Smooth muscle cell of the coronary artery (primary cell): ENCODE results near the gene TRIP6. TPM values are rescaled to one million over a fixed set of nuclear protein-coding genes. Genes with fewer than 3 reads are reported as not detected.

Experiments
- total RNA-seq: library from RNA; depleted of rRNA; stranded (reverse); fragments of >200 nt; gene quantifications from 2 replicates; pipeline ENCODE4 v1.2.3, GENCODE V29; 2014; ENCODE audit warnings: low replicate concordance

Gene TRIP6, protein sequence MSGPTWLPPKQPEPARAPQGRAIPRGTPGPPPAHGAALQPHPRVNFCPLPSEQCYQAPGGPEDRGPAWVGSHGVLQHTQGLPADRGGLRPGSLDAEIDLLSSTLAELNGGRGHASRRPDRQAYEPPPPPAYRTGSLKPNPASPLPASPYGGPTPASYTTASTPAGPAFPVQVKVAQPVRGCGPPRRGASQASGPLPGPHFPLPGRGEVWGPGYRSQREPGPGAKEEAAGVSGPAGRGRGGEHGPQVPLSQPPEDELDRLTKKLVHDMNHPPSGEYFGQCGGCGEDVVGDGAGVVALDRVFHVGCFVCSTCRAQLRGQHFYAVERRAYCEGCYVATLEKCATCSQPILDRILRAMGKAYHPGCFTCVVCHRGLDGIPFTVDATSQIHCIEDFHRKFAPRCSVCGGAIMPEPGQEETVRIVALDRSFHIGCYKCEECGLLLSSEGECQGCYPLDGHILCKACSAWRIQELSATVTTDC
- total RNA-seq = 70.6 and 75.7 TPM in 2 replicates

DNA sequence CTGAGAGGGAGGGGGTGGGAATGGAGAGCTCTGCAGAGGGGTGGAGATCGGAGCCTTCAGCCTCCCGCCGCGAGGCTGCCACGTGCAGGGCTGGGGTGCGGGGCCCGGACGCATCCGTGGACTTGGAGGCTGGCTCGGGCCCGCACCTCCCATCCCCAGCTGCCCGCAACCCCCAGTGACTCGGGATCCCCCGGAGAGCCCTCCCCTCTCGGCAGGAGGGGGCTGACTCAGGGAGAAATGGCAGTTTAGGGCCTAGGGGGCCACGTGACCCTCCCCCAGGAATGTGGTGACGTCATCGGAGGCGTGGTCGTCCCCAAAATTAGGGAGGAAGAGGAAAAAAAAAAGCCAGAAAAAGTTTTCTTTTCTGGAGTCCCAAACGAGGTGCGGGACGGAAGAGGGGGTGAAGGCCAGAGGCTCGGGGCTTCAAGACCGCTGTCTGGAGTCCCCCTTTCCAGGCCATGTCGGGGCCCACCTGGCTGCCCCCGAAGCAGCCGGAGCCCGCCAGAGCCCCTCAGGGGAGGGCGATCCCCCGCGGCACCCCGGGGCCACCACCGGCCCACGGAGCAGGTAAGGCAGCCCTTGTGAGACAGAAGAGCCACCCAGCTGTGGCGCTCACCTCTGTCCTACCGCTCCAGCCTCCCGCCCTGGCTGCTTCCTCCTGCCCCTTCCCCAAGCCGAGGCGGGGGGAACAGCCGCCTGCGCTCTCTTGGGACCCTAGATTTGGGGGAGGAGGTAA, at the start of gene TRIP6:
TSS of gene TRIP6 (plus strand) at position 348 of the 736 bp plus-strand sequence. CDS start at position 459, 111 bp downstream.

DNA sequence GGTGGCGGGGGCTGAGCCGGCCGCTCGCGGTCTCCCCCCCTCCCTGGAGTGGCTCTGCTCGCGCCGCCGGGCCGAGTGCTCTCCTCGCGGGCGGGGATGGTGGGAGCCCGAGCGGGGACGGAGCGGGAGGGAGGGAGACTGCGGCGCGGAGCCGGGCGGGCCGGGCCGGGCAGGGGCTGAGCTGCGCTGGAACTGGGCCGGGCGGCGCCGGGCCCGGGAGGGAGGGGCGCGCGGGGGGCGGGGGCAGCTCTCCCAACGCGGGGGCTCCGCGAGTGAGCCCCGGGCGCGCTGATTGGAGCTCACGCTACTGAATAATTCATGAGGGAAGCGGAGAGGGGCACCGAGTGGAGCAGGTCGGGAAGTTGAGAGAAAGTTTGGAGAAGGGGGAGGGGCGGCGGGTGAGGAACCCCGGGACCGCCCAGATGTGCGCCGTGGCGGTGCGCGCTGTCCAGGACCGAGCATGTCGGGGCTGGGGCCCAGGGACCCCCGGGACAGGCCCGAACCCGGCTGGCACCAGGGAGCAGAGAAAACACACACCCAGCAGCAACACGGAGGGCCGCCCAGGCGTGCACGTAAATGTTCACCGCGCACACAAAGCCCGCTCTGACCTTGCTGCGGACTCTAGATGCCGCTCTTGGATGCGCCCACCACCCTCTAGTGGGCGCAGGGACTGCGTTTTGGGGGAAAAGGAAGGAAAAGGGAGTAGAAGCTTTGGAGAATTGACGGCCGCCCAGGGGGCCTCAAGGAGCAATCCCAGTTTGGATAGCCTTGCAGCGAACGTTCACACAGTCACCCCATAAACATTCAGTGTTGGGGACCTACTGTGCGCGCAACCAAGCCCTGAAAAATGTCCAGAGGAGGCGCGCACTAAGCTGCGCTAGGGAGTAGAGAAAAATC, 39.6 kb upstream of the TRIP6 start, which contains the start of gene EPHB4:
TSS of gene EPHB4 (minus strand) at position 194 of the 897 bp plus-strand sequence. CDS start 493 bp downstream, outside the sequence.

DNA sequence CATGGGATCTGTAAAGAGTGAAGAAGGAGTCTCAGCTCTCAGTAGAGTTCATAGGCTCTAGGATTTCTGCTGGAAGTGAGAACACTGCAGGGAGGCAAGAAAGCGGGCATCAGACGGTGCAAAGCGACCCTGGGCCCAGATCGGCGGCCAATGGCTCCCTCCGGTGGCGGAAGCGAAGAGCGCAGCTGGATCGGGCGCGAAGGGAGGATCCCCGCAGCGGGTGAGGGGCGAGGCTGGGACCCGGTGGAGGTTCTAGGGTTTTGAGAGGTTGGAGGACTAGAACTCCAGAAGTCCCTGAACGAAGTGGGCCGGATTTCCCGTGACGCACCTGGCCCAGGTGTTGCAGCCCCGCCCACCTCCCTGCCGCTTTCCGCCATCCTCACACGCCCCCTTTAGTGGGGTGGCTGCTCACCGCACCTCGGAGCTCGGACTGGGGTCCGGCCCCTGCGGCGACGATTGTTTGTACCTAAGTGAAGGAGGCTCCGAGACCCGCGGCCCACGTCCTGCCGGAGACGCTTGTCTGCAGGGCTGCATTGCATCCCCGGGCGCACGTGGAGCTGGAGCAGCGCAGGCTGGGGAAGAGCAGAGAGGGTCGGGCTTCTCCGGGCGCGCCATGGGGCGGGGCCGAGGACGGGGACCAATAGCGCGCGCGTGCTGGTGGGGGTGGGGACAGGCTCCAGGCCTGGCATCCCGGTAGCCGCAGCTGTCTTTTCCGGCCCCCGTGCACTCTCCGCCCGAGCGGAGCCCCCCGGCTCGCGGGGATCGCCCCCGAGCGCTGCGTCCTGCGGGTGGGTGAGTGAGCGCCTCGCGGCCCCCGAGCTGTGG, 14.9 kb upstream of the TRIP6 start, which contains the start of gene SLC12A9:
TSS of gene SLC12A9 (plus strand) at position 666 of the 825 bp plus-strand sequence. CDS start 1,485 bp downstream, outside the sequence.

DNA sequence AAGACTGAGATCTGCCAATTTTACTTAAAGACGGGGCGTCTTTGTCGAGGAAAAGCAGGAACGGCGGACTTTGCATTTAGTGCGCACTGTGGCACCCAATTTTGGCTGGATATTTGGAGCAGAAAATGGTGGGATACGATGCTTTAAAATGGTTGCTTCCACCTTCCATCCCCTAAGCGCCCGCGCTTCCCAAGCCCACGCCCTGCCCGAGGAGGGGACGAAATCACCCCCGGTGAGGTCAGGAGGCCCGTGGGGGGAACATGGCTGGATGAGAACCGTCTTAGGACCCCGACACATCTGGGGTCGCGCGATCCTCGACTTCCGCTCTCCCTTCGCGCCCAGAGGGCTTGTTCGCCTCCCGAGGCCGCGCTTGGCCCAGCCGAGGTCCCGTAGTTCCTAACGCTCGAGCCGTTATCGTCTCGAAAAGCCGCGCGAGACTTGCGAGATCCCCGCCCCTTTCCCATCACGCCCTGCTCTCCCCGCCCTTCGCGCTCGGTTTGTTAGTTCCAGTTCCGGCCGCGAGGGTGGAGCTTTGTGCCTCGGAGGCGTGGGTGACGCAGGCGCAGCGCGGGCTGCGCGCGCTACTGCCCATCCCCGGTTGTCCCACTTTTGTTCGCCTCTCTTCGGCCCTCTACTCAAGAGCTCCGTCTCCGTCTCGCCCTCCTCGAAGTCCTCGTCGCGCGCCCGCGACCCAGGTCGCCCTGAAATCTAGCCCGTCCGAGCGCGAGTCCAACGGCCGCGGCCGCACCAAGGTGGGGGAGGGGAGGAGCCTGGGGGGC, 7.6 kb downstream of the TRIP6 start, which contains the start of gene SRRT:
TSS of gene SRRT (plus strand) at position 527 of the 779 bp plus-strand sequence. CDS start 488 bp downstream, outside the sequence.

DNA sequence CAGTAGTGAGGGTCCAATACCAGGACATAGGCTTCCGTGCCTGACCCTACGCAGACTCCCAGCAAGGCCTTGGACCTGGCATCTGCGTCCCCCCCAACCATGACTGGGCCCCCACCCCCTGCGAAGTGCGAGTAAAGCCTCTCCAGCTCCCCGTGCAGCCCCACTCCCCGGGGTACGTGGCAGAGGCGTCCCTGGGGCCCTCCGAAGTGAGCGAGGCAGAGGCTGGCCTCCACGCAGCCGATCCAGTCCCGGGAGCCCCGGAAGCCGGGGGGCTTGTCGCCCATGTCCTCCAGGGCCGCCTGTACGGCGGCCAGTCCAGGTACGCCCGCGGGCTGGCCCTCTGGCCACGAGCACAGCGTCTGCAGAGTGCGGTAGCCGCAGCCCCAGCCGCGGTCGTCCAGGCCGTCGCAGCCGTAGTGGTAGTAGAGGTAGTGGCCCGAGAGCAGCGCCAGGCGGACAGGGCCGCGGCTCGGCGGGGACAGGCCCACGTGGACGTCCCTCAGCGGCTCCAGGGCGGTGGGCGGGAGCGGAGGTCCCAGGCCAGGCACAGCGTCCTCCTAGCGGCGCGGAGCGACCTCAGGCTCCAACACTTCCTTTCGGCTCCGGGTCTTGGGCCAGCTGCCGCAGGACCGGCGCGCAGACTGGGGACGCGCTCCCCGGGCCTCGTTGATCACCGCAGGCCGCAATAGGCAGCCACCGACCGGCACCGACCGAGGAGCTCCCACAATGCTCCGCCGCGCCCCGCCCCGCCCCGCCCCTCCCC, 22.0 kb downstream of the TRIP6 start, which contains the start of gene UFSP1:
TSS of gene UFSP1 (minus strand) at position 728 of the 763 bp plus-strand sequence. CDS start at position 284, 444 bp downstream.

DNA sequence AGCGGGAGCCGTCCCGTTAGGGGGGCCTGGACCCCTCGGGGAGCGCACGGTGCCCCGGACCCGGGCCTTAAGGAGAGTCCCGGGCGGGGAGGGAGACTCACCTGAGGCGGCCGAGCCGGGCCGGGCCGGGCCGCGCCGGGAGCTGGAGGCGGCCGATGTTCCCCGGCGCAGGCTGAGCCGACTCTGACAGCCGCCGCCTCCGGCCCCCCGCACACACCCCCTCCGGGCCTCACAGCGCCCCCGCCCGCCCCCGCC, 28.4 kb downstream of the TRIP6 start, which contains the start of gene ACHE:
TSS of gene ACHE (minus strand) at position 188 of the 255 bp plus-strand sequence. CDS start 1,656 bp downstream, outside the sequence.

Other genes starting within 250 kb of the TRIP6 start
- gene TFR2, start 225.8 kb upstream of the TRIP6 start, total RNA-seq = under 0.01 and 0.08 TPM in 2 replicates
- not detected in 2 replicates for gene ACTL6B, start 210.9 kb upstream of the TRIP6 start, total RNA-seq
- 65.9 and 86.6 TPM in 2 replicates for gene GNB2, start 193.6 kb upstream of the TRIP6 start, total RNA-seq
- gene GIGYF1, start 173.1 kb upstream of the TRIP6 start, total RNA-seq = 7.0 and 23.6 TPM in 2 replicates
- gene POP7, start 161.3 kb upstream of the TRIP6 start, total RNA-seq = 13.1 and 37.7 TPM in 2 replicates
- gene EPO, start 146.9 kb upstream of the TRIP6 start, total RNA-seq = not detected in 2 replicates
- gene ZAN, start 133.8 kb upstream of the TRIP6 start, total RNA-seq = not detected in 2 replicates
- gene EPHB4, start 39.9 kb upstream of the TRIP6 start, total RNA-seq = 83.1 and 90.3 TPM in 2 replicates
- gene SLC12A9, start 14.7 kb upstream of the TRIP6 start, total RNA-seq = 7.0 and 13.2 TPM in 2 replicates
- 33.9 and 40.3 TPM in 2 replicates for gene SRRT, start 7.7 kb downstream of the TRIP6 start, total RNA-seq
- gene UFSP1, start 22.3 kb downstream of the TRIP6 start, total RNA-seq = 1.2 and 5.7 TPM in 2 replicates
- 0.38 TPM in 1 of 2 replicates, not detected in the other for gene ACHE, start 28.5 kb downstream of the TRIP6 start, total RNA-seq
- not detected in 2 replicates for gene MUC3A, start 82.1 kb downstream of the TRIP6 start, total RNA-seq
- gene MUC12, start 102.2 kb downstream of the TRIP6 start, total RNA-seq = not detected in 2 replicates
- not detected in 2 replicates for gene MUC17, start 152.7 kb downstream of the TRIP6 start, total RNA-seq
- 17.8 and 64.6 TPM in 2 replicates for gene TRIM56, start 218.1 kb downstream of the TRIP6 start, total RNA-seq